Testis (tissue), 2 donors: ENCODE results near the gene YPEL1.

Experiments used
- POLR2A ChIP-seq: fragments of 450-650 bp; IDR thresholded peaks from one replicate; pipeline ENCODE4 v1.6.1; 2017; ENCODE audit warnings: antibody characterized with exemption, mild to moderate bottlenecking, moderate library complexity
- TF ChIP-seq, protein P1 (sequence below), 3 experiments: fragments of 450-650 bp in 2 of 3; fragments of 200-600 bp in 1 of 3; sonication (generic) in 1 of 3; IDR thresholded peaks; one replicate each; pipeline ENCODE4 v1.5.1; 2016 to 2019; ENCODE audit warnings: antibody characterized with exemption in 3 of 3, mild to moderate bottlenecking in 2 of 3, moderate library complexity in 1 of 3

DNA sequence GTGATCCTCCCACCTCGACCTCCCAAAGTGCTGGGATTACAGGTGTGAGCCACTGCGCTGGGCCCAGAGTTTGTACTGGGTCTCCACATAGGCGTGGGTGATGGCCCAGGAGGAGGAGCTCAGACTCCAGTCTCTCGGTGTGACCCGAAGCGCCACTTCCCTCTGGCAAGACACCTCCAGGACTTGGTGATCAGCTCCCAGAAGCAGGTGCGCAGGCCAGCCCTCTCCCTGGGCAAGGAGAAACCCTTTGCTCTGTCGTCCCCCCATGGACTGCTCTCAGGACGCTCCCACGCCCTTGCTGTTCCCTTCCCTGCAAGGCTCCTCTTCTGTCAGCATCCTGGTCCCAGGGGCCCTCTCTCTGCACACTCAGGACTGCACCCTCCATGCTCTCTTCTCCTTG, 5.5 kb upstream of the YPEL1 start:
- TF ChIP-seq, protein P1, sequence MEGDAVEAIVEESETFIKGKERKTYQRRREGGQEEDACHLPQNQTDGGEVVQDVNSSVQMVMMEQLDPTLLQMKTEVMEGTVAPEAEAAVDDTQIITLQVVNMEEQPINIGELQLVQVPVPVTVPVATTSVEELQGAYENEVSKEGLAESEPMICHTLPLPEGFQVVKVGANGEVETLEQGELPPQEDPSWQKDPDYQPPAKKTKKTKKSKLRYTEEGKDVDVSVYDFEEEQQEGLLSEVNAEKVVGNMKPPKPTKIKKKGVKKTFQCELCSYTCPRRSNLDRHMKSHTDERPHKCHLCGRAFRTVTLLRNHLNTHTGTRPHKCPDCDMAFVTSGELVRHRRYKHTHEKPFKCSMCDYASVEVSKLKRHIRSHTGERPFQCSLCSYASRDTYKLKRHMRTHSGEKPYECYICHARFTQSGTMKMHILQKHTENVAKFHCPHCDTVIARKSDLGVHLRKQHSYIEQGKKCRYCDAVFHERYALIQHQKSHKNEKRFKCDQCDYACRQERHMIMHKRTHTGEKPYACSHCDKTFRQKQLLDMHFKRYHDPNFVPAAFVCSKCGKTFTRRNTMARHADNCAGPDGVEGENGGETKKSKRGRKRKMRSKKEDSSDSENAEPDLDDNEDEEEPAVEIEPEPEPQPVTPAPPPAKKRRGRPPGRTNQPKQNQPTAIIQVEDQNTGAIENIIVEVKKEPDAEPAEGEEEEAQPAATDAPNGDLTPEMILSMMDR (IDR thresholded peaks at IDR 0.05): no peak
- no peak for TF ChIP-seq POLR2A
